Thyroid gland (tissue), 4 donors: Measurements from ENCODE around the gene ATRN. TPM values are rescaled to one million over a fixed set of nuclear protein-coding genes. Genes with fewer than 3 reads are reported as not detected.

Experiments used
- DNase-seq, 2 donors: peaks; one replicate each; pipeline ENCODE4 v3.0.0-alpha.2; 2019
- H3K27ac ChIP-seq, 3 donors: fragments of 200-600 bp; sonication (generic); 1 replicate in 2 of 3; 2 replicates in 1 of 3; pipeline ENCODE4 v1.5.1; 2016 to 2019; ENCODE audit warnings: mild to moderate bottlenecking in 1 of 3, moderate library complexity in 1 of 3
- H3K27me3 ChIP-seq: fragments of 200-600 bp; sonication (generic); one replicate; pipeline ENCODE4 v1.5.1; 2019
- H3K36me3 ChIP-seq, 2 donors: fragments of 200-600 bp; sonication (generic); one replicate each; pipeline ENCODE4 v1.5.1; 2016 to 2019
- H3K4me1 ChIP-seq, 2 donors: fragments of 200-600 bp; sonication (generic); one replicate each; pipeline ENCODE4 v1.5.1; 2017 to 2019
- H3K4me3 ChIP-seq, 3 donors: fragments of 200-600 bp; sonication (generic); replicated peaks in 1 of 3; 1 replicate in 2 of 3; 2 replicates in 1 of 3; pipeline ENCODE4 v1.5.1; 2016; ENCODE audit warnings: mild to moderate bottlenecking in 1 of 3
- H3K9me3 ChIP-seq: fragments of 200-600 bp; sonication (generic); one replicate; pipeline ENCODE4 v1.5.1; 2017
- CTCF ChIP-seq, 6 experiments: fragments of 200-600 bp in 3 of 6; fragments of 450-650 bp in 3 of 6; sonication (generic) in 3 of 6; IDR thresholded peaks; one replicate each; pipeline ENCODE4 v1.5.1; 2016 to 2019; ENCODE audit warnings: antibody characterized with exemption in 6 of 6, mild to moderate bottlenecking in 2 of 6, inconsistent platforms in 1 of 6, moderate library complexity in 1 of 6
- POLR2A ChIP-seq, 2 donors: fragments of 450-650 bp; IDR thresholded peaks; one replicate each; pipeline ENCODE4 v1.6.1; 2017; ENCODE audit warnings: antibody characterized with exemption in 2 of 2, mild to moderate bottlenecking in 2 of 2, moderate library complexity in 1 of 2
- WGBS, 2 donors: methylation state at CpG; one replicate each; pipeline ENCODE4 v1.1.5; 2017; 5-methylcytosine and 5-hydroxymethylcytosine counted together
- intact Hi-C: fragments of 100-400 bp; cut with DNase I; formaldehyde crosslinking; loops from one replicate; pipeline ENCODE4 v1.15.1; 2023
- total RNA-seq, 4 donors: library from RNA; depleted of rRNA; stranded (reverse); fragments of >200 nt; gene quantifications; one replicate each; pipeline ENCODE4 v1.2.3, GENCODE V29; 2016

The ATRN gene
- total RNA-seq, 4 donors from 2014 or later, result 43.0 to 81.8 (median 61.4) TPM

- Histone ChIP-seq H3K4me3 (no peak overlapping the region), H3K36me3 (no peaks in the 10 kb centered on the region), H3K4me1 (no peaks in the 10 kb centered on the region), H3K27me3 (no peaks in the 10 kb centered on the region), H3K9me3 (no peaks in the 10 kb centered on the region), H3K27ac (no peak overlapping the region)
- intact Hi-C loops, result loop anchor here (5.0 kb wide), 1 partner anchor 69 kb away; no protein-coding TSS in a partner anchor
- no peak for TF ChIP-seq CTCF (IDR thresholded peaks at IDR 0.05)
- TF ChIP-seq POLR2A (IDR thresholded peaks at IDR 0.05), result no peak
- 89 to 92% methylated on average over 3 of the region's 3 CpGs for WGBS, 2 donors
- DNase-seq, result no peak
Measured at GRCh38 chr20:3563133-3563532, 92.3 kb downstream of the ATRN start.

GRCh38 chr20:3563548-3564177 lies 92.8 kb downstream of the ATRN start:
- 49 to 57% methylated on average over 4 of the region's 4 CpGs for WGBS, 2 donors
- H3K4me3 ChIP-seq, result no peak overlapping the region
- no peak for DNase-seq

GRCh38 chr20:3565851-3566250 lies 95.0 kb downstream of the ATRN start:
- no peak for DNase-seq
- intact Hi-C loops, result no loop called here
- 76 to 95% methylated on average over 2 of the region's 2 CpGs for WGBS, 2 donors
- Histone ChIP-seq H3K4me3 (no peak overlapping the region), H3K36me3 (no peaks in the 10 kb centered on the region), H3K27me3 (no peaks in the 10 kb centered on the region), H3K9me3 (no peaks in the 10 kb centered on the region), H3K27ac (no peak overlapping the region), H3K4me1 (no peaks in the 10 kb centered on the region)
- TF ChIP-seq CTCF (IDR thresholded peaks at IDR 0.05) (no peak), POLR2A (IDR thresholded peaks at IDR 0.05) (no peak)

More at GRCh38 chr20:3563548-3564177, 92.8 kb downstream of the ATRN start:
- no peaks in the 10 kb centered on the region for H3K27me3 ChIP-seq
- H3K4me1 ChIP-seq, result no peaks in the 10 kb centered on the region
- H3K36me3 ChIP-seq, result no peaks in the 10 kb centered on the region
- no peak overlapping the region for H3K27ac ChIP-seq
- TF ChIP-seq CTCF (IDR thresholded peaks at IDR 0.05) (peak in 5 of 6 experiments; percentile 34 to 84 (median 75)), POLR2A (IDR thresholded peaks at IDR 0.05) (no peak)
- H3K9me3 ChIP-seq, result no peaks in the 10 kb centered on the region
- intact Hi-C loops, result loop anchor here (5.0 kb wide), 1 partner anchor 69 kb away; no protein-coding TSS in a partner anchor

GRCh38 chr20:3572151-3572550 lies 101.3 kb downstream of the ATRN start:
- TF ChIP-seq POLR2A (IDR thresholded peaks at IDR 0.05) (no peak), CTCF (IDR thresholded peaks at IDR 0.05) (no peak)
- H3K27me3 ChIP-seq, result no peaks in the 10 kb centered on the region
- no peaks in the 10 kb centered on the region for H3K9me3 ChIP-seq
- H3K36me3 ChIP-seq, result peaks cover 8 to 9% of the 10 kb centered on the region in 2 donors
- WGBS, 2 donors, result 85 to 91% methylated on average over 1 of the region's 1 CpG
- intact Hi-C loops, result no loop called here
- no peak for DNase-seq
- H3K4me1 ChIP-seq, result peaks cover 0 to 8% of the 10 kb centered on the region in 2 donors
- no peak overlapping the region for H3K27ac ChIP-seq
- H3K4me3 ChIP-seq, result no peak overlapping the region

GRCh38 chr20:3576363-3576762 lies 105.5 kb downstream of the ATRN start:
- Histone ChIP-seq H3K4me3 (no peak overlapping the region), H3K36me3 (peaks cover 9 to 10% of the 10 kb centered on the region in 2 donors), H3K4me1 (peaks cover 0 to 8% of the 10 kb centered on the region in 2 donors), H3K9me3 (no peaks in the 10 kb centered on the region), H3K27ac (no peak overlapping the region), H3K27me3 (no peaks in the 10 kb centered on the region)
- intact Hi-C loops, result no loop called here
- DNase-seq, result no peak
- TF ChIP-seq POLR2A (IDR thresholded peaks at IDR 0.05) (no peak), CTCF (IDR thresholded peaks at IDR 0.05) (no peak)
